ENCODE results near the gene ERBB2.
"Not testable (repeated sequence)": the region's sequence is repeated elsewhere in the genome, so short reads cannot be mapped to it uniquely, and the experiment has no call there.

The ERBB2 gene

GRCh38 chr17:39750131-39751015 lies 50.5 kb downstream of the ERBB2 start:
- DNase-seq: no peak

DNA sequence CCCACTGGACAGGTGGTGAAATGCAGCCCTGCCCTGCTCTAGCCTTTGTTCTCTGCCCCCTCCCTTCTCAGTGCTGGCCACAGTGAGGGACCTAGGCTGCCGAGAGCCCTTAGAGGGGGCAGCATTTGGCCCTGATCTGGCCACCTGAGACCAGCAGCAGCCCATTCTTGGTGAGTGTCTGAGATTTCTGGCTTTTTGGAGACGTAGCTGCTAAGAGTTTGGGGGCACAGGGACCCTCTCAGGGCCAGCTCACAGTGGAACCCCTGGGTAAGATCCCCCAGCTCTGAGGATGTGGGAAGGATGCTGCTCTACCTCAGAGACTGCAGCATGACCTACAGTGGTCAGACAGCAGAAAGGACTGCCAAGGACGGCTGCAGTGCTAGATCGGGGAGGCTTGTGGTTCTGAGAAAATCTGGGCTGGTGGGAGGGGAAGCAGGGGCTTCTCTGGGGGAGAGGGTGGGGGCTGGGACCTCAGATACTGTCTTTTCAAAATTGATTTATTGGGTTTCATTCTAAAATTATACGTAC lies 51.2 kb downstream of the ERBB2 start:
- no peak for DNase-seq

GRCh38 chr17:39751637-39752036 lies 51.8 kb downstream of the ERBB2 start:
- DNase-seq: no peak

DNA sequence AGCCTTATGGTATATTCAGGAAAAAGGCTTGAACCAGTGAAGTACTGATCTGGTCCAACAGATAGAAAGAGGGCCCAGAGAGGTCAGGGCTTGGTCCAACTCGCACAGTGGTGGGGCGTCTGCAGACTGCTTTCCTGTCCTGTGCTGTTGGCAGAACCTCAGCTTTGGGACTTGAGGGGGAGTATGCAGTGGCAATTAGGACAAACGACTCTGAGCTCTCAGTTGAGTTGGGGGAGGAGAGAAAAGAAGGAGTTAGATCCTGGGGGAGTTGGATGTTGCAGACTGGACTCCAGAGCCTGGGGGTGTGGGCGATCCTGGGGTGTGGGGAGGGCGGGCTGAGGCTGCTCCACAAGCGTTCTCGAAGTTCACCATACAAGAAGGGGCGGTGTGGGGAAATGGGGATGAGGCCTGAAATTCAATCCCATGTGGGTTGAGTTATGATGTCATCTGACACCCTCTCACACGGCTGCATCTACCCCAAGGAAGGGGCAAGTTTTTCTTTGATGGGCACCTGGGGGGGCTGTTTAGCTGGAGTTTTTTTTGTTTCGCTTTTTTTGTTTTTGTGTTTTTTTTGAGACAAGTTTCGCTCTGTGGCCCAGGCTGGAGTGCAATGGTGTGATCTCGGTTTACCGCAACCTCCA lies 52.5 kb downstream of the ERBB2 start:
- DNase-seq: no peak

DNA sequence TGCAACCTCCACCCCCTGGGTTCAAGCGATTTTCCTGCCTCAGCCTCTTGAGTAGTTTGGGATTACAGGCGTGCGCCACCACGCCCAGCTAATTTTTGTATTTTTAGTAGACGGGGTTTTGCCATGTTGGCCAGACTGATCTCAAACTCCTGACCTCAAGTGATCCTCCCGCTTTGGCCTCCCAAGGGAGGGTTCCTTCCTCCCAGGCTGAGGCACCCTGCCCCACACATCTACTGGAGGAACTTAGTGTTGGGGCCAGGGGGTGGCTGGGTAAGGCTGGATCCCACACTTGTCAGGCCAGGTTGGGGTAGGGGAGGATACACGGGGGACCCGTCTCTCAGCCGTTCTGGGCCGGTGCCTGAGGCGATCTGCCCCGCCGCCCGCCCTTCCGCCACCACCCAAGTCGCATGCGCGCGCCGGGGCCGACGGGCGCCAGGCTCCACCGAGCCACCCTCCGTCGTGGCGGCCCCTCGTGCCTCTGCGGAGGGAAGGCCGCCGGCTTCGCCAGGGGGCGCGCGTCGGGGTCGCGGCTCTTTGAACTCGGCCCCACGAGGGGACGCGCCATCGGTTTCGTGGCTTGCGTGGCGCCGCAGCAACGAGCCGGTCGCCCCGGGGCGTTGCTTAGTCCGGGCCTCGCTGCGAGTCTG lies 53.8 kb downstream of the ERBB2 start:
- peak; percentile 44 to 65 for DNase-seq

DNA sequence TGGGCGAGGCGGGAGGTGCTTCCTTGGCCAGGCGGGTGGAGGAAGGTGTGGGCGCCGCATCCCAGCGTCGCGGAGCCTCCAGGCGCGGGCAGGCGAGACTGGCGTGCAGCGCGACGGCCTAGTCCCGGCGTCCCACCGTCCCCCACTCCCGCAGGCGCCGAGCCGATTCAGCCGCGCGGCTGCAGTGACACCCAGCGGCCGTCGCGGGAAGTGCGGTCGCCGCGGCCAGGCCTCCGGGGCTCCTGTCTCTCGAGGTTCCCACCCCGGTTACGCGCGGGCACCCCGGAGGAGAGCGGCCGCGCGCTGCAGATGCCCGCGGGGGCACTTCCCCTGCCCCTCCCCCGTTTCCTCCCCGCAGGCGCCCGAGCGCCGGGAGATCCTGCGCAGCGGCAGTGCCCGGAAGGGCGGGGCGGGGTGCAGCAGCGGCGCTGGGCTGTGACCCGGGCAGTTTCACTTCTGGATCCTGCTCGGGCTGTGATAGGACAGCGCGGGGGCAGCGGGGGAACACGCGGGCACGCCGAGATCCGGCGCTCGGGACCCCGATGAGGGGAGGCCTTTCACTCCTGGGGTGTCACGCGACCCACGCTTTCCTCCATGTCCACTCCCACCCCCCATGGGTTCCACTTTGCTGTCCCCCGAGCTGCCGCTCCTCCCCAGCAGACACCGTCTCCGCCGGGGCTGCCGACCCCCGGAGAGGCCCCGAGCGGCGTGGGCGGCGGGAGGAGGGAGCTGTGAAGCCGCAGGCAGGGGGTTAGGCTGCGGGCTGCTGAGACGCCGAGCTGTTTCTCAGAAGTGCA lies 54.5 kb downstream of the ERBB2 start:
- DNase-seq: peak; percentile 57 to 81

DNA sequence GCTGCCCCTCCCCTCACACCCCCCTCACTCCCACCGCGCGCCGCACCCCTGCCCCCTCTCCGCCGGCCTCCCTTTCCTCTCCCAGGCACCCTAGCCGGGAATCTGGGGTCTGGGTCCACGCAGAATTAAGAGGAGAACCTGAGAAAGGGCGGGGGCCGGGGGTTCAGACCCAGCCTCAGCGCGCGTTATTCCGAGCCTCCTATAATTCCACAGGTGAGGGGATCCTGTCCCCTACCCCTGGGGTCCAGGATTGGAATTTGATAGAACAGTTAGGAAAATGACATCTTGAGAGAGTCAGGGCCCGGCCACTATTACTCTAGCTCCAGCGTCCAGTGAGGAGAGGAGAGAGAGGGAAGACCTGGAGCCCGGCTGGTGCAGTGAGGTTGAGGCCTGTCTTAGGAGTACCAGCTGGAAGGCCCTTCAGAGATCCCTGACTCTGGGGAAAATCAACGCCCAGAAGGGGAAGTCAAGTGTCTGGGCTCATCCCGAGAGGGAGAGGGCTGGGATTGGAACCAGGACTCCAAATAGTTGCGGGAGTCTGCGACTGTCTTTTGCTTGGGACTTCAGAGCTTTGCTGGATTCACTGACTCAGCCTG lies 55.2 kb downstream of the ERBB2 start:
- DNase-seq: no peak

GRCh38 chr17:39755554-39756379 lies 55.9 kb downstream of the ERBB2 start:
- DNase-seq: no peak

DNA sequence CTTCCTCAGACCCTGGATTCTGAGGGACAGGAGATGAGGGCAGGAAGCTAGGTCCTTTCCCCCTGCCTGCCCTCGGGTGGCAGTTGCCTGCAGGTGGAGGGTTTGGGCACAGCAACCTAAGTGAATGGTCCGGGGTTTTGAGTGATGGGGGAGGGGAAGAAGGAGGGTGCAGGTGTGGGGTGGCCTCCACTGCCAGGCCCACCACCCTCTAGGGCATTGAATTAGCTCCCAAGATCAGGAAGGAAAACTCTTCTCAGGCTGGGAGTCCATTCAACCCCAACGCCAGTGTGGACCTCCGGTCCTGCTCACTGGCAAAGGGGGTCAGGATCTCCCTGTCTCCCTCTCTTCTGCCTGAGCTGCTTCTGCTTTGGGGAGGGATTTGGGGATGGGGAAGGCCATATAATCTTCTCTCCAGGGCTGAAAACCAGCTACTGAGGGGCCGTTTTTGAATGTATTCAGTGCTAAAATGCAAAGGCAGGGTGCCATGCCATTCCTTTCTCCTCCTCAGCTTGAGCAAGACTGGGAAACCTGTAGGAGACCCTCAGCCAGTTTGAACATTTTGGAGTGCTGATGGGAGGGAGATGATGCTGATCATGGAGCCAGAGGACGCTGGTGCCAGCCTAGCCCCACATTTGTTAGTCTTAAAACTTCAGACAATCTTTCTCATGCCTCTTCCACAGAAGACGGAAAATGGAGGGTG lies 56.7 kb downstream of the ERBB2 start:
- DNase-seq: no peak

- no peak for DNase-seq
These were observed 57.4 kb downstream of the ERBB2 start for GRCh38 chr17:39757176-39757662.

DNA sequence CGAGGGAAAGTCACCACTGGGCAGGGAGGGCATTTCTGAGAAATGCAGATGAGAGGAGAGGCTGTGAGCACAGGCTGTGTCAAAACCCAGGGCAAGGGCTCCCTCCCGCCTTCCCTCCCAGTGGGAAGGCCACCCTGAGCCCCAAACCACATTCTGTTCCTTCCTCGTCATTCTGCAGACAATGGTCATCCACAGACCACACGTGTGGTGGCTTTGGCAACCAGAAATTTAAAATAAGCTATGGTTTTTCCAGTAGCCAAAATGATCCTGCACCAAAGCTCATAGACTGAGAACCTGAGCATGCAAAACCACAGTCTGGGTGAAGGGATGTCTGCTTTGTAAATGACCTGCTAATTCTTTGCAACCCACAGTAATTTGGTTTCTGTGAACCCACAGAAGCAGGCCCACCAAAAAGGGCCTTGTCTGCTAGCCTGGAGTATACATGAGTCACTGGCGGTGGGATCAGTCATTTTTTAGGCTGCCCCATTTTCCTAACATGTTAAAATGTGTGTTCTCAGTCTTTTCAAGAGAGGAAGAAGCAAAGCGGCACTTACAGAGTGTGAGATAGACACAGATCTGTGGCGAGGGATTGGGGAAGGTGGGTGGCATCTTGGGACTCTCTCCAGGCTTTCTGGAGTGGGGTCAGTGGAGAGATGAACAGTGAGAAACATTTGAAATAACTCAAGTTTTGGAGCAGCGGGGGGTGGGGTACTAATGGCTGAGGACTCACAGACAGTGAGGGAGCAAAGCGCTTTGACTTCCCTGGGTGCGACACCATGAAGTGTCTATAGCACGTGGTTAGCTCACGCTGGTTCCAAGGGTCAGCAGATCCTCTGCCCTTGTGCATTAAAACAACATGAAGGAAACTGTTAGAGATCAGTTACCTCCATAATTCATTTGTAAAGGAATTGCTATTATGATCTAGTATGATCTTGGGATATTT lies 58.3 kb downstream of the ERBB2 start:
- no peak for DNase-seq

- no peak for DNase-seq
These were observed 59.3 kb downstream of the ERBB2 start for GRCh38 chr17:39759204-39759603.

DNA sequence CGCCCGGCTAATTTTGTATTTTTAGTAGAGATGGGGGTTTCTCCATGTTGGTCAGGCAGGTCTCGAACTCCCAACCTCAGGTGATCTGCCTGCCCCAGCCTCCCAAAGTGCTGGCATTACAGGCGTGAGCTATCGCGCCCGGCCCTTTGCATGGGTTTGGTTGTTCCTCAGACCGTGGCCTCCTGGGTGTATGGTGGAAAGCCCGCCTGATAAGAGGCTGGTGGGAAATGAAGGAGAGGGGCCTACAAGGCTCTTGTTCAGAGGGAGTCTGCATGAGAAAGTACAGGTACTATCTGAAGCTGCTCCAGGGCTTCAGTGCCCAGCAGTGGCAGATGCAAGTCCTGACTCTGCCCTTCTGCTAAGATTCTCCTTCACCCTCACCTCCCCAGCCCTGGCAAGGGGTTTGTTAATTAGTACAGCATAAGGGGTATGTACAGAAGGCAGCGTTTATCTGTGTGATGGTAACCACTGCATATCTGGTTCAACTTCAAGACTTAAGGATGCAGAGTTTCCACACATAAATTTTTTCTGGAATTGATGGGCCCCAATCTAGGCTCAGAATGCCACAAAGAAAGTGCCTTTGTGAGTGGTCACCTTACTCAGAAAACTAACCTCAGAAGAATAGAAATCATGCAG lies 62.1 kb downstream of the ERBB2 start:
- no peak for DNase-seq

- no peak for DNase-seq
These were observed 63.4 kb downstream of the ERBB2 start for GRCh38 chr17:39763051-39763820.

DNA sequence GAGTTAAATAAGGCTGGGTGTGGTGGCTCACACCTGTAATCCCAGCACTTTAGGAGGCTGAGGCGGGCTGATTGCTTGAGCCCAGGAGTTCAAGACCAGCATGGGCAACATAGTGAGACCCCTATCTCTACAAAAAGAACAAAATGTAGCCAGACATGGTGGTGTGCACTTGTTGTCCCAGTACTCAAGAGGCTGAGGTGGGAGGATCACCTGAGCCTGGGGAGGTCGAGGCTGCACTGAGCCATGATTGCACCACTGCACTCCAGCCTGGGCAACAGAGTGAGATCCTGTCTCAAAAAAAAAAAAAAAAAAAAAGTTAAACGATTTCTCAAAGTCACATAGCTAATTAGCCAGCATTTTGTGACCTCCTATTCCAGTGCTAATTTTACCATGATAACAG lies 64.3 kb downstream of the ERBB2 start:
- DNase-seq: not testable (repeated sequence)

DNA sequence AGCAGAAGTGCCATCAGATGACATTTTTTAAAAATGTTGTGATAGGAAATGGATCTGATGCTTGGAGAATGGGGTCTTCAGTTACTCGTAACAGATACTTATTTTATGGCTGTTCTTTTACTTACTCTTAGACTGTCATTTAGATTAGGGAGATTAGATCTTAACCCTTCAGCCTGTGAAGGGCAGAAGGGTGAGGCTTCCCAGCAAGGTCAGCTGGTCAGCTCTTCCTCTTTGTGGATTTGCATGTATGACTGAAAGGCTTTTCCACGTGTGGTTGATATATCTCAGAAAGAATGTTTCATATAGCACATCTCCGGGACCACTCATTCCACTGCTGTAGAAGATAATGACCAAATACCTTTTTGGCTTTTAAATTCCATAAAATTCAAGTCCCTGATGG lies 65.3 kb downstream of the ERBB2 start:
- DNase-seq: no peak

GRCh38 chr17:39765766-39766165 lies 65.9 kb downstream of the ERBB2 start:
- no peak for DNase-seq

DNA sequence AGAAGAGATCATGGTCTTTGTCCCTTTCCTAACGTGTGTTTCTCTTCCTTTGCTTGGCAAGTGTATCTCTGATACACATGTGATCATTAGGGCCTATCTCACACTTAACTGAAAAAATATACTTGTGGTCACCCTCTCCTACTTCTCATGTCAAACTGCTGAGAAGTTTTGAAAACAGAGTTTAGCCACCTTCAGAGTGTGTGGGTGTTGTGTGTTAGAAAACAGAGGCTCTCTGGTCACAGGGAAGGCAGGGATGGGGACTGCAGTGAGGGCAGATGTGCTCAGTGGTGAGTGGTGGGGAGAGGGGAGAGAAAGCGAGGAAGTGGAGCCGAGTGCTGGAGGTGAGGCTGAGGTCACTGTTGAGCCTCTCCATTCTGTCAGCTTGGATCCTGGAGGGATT lies 67.3 kb downstream of the ERBB2 start:
- DNase-seq: no peak
